PC-3 (cell line): ENCODE measurements around the gene ARG1.

Experiments
- CTCF ChIP-seq: fragments of 300-600 bp; sonication (generic); conservative IDR thresholded peaks from 2 replicates; pipeline ENCODE4 v1.5.1; 2017; ENCODE audit warnings: antibody characterized with exemption, low read depth, mild to moderate bottlenecking, low read length
- EZH2 ChIP-seq: fragments of 300-600 bp; sonication (generic); IDR thresholded peaks from one replicate; pipeline ENCODE4 v1.6.1; 2017; ENCODE audit warnings: antibody characterized with exemption, mild to moderate bottlenecking, low read length; ENCODE audit not compliant: unreplicated experiment
- EZH2phosphoT487 ChIP-seq: fragments of 300-600 bp; sonication (generic); IDR thresholded peaks from 2 replicates; pipeline ENCODE4 v1.6.1; 2018; ENCODE audit warnings: mild to moderate bottlenecking, antibody characterized with exemption, low read length, borderline replicate concordance

DNA sequence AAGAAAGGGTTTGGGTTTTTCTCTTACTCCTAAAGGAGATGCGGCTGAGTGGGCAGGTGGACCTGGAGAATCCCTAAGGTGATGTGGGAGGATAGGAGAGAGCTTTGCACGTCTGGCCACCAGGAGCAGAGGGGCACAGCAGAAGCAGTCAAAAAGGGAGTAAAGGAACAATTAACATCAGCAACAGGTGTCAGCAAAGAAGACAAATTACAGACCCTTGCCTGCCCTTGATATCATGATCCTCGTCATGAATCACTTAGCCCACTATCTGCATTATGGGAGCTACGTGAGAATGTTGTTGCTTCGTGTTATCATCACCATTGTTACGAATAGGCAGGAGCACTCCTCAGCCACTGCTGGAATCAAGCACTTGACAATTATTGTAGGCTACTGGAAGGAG, 25.5 kb upstream of the ARG1 start:
- TF ChIP-seq CTCF: no peak
- TF ChIP-seq EZH2phosphoT487: no peak
- TF ChIP-seq EZH2: no peak
